ENCODE measurements around the gene CD55.

- TF ChIP-seq POLR2A (IDR thresholded peaks at IDR 0.05): no peak
- TF ChIP-seq, protein P1, sequence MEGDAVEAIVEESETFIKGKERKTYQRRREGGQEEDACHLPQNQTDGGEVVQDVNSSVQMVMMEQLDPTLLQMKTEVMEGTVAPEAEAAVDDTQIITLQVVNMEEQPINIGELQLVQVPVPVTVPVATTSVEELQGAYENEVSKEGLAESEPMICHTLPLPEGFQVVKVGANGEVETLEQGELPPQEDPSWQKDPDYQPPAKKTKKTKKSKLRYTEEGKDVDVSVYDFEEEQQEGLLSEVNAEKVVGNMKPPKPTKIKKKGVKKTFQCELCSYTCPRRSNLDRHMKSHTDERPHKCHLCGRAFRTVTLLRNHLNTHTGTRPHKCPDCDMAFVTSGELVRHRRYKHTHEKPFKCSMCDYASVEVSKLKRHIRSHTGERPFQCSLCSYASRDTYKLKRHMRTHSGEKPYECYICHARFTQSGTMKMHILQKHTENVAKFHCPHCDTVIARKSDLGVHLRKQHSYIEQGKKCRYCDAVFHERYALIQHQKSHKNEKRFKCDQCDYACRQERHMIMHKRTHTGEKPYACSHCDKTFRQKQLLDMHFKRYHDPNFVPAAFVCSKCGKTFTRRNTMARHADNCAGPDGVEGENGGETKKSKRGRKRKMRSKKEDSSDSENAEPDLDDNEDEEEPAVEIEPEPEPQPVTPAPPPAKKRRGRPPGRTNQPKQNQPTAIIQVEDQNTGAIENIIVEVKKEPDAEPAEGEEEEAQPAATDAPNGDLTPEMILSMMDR (IDR thresholded peaks at IDR 0.05 in 4 of 5, conservative IDR thresholded peaks at IDR 0.05 in 1 of 5): no peak
Observed at GRCh38 chr1:207311888-207312603, 9.4 kb upstream of the CD55 start.

Measured in gastrocnemius medialis (tissue), 4 donors.